Osteoblast (primary cell): ENCODE measurements around the gene PWWP2B. TPM values are rescaled to one million over a fixed set of nuclear protein-coding genes. Genes with fewer than 3 reads are reported as not detected.

Experiments
- DNase-seq: peaks from one replicate; pipeline ENCODE4 v3.0.0; 2011; ENCODE audit warnings: low spot score, mixed read lengths; ENCODE audit not compliant: insufficient read length; ENCODE audit errors: missing footprints
- H2AFZ ChIP-seq: 2 replicates; pipeline ENCODE4 v1.6.0; 2011; ENCODE audit warnings: mild to moderate bottlenecking, low read length
- H3K27ac ChIP-seq: 2 replicates; pipeline ENCODE4 v1.5.1; 2011; ENCODE audit warnings: mild to moderate bottlenecking, low read depth, low read length, moderate library complexity
- H3K27me3 ChIP-seq: 2 replicates; pipeline ENCODE4 v1.6.0; 2012; ENCODE audit warnings: mild to moderate bottlenecking, control low read depth, inconsistent platforms, low read length, moderate library complexity; ENCODE audit not compliant: insufficient read depth
- H3K36me3 ChIP-seq: 2 replicates; pipeline ENCODE4 v1.5.1; 2011; ENCODE audit warnings: mild to moderate bottlenecking, low read length, control low read depth, moderate library complexity; ENCODE audit not compliant: insufficient read depth
- H3K4me1 ChIP-seq: 2 replicates; pipeline ENCODE4 v1.5.1; 2011; ENCODE audit warnings: mild to moderate bottlenecking, low read length, control low read depth, moderate library complexity; ENCODE audit not compliant: insufficient read depth
- H3K4me2 ChIP-seq: 2 replicates; pipeline ENCODE4 v1.6.0; 2011; ENCODE audit warnings: mild to moderate bottlenecking, low read length; ENCODE audit not compliant: insufficient read depth
- H3K4me3 ChIP-seq: fragments of 200-600 bp; sonication (generic); 3 replicates; pipeline ENCODE4 v1.5.1; 2012; ENCODE audit warnings: mild to moderate bottlenecking, low read length, inconsistent platforms; ENCODE audit not compliant: insufficient read depth
- H3K79me2 ChIP-seq: 2 replicates; pipeline ENCODE4 v1.6.0; 2012; ENCODE audit warnings: mild to moderate bottlenecking, low read length, control low read depth, inconsistent platforms; ENCODE audit not compliant: insufficient read depth
- H3K9me3 ChIP-seq: 2 replicates; pipeline ENCODE4 v1.5.1; 2011; ENCODE audit warnings: low read depth, low read length, control low read depth
- H4K20me1 ChIP-seq: 2 replicates; pipeline ENCODE4 v1.6.0; 2012; ENCODE audit warnings: mild to moderate bottlenecking, low read length, control low read depth; ENCODE audit not compliant: insufficient read depth
- CTCF ChIP-seq: IDR thresholded peaks from 2 replicates; pipeline ENCODE4 v1.5.1; 2011; ENCODE audit warnings: mild to moderate bottlenecking, low read depth, low read length, moderate library complexity; ENCODE audit errors: extremely low read depth
- total RNA-seq: library from RNA; depleted of rRNA; stranded (reverse); fragments of >200 nt; gene quantifications from 2 replicates; pipeline ENCODE4 v1.2.3, GENCODE V29; 2012

PWWP2B gene
- total RNA-seq, 1 donor, result 18.5 TPM

GRCh38 chr10:132363921-132364593 is 32.9 kb upstream of the PWWP2B start:
- H3K27me3 ChIP-seq, result no peaks in the 10 kb centered on the region
- peak; percentile 58 for DNase-seq
- no peak for TF ChIP-seq CTCF
- H3K4me3 ChIP-seq, result no peak overlapping the region
- H3K4me2 ChIP-seq, result no peak overlapping the region
- no peaks in the 10 kb centered on the region for H3K79me2 ChIP-seq
- H3K4me1 ChIP-seq, result peaks cover under 1% of the 10 kb centered on the region
- no peak overlapping the region for H2AFZ ChIP-seq
- H3K27ac ChIP-seq, result no peak overlapping the region
- no peaks in the 10 kb centered on the region for H3K36me3 ChIP-seq
- H4K20me1 ChIP-seq, result no peaks in the 10 kb centered on the region
- H3K9me3 ChIP-seq, result no peaks in the 10 kb centered on the region

- Histone ChIP-seq H3K27me3 (no peaks in the 10 kb centered on the region), H3K79me2 (no peaks in the 10 kb centered on the region), H3K9me3 (no peaks in the 10 kb centered on the region), H3K4me1 (peaks cover 3% of the 10 kb centered on the region), H2AFZ (no peak overlapping the region), H3K4me3 (no peak overlapping the region), H4K20me1 (no peaks in the 10 kb centered on the region), H3K36me3 (no peaks in the 10 kb centered on the region), H3K27ac (no peak overlapping the region), H3K4me2 (no peak overlapping the region)
- peak; percentile 44 for DNase-seq
- no peak for TF ChIP-seq CTCF
These were observed 32.4 kb upstream of the PWWP2B start for GRCh38 chr10:132364594-132364970.

- DNase-seq, result peak; percentile 23
- no peaks in the 10 kb centered on the region for H3K79me2 ChIP-seq
- no peak overlapping the region for H3K27ac ChIP-seq
- no peak for TF ChIP-seq CTCF
- no peak overlapping the region for H2AFZ ChIP-seq
- H3K9me3 ChIP-seq, result no peaks in the 10 kb centered on the region
- H3K4me1 ChIP-seq, result peaks cover 3% of the 10 kb centered on the region
- H3K4me3 ChIP-seq, result no peak overlapping the region
- no peaks in the 10 kb centered on the region for H4K20me1 ChIP-seq
- no peaks in the 10 kb centered on the region for H3K27me3 ChIP-seq
- H3K36me3 ChIP-seq, result no peaks in the 10 kb centered on the region
- H3K4me2 ChIP-seq, result no peak overlapping the region
These were observed 31.9 kb upstream of the PWWP2B start for GRCh38 chr10:132365102-132365501.

GRCh38 chr10:132366006-132366405 is 31.0 kb upstream of the PWWP2B start:
- no peak overlapping the region for H2AFZ ChIP-seq
- H3K4me2 ChIP-seq, result no peak overlapping the region
- H3K4me1 ChIP-seq, result peaks cover 3% of the 10 kb centered on the region
- no peaks in the 10 kb centered on the region for H3K36me3 ChIP-seq
- no peaks in the 10 kb centered on the region for H3K9me3 ChIP-seq
- H3K27ac ChIP-seq, result no peak overlapping the region
- H3K4me3 ChIP-seq, result no peak overlapping the region
- no peaks in the 10 kb centered on the region for H3K79me2 ChIP-seq
- no peaks in the 10 kb centered on the region for H3K27me3 ChIP-seq
- no peaks in the 10 kb centered on the region for H4K20me1 ChIP-seq
- TF ChIP-seq CTCF, result no peak
- peak; percentile 41 for DNase-seq
